ENCODE results near the gene IGF2BP2.

The IGF2BP2 gene

GRCh38 chr3:185732782-185733181 is 92.1 kb downstream of the IGF2BP2 start:
- no peak for DNase-seq

- no peak for DNase-seq
Observed at GRCh38 chr3:185730550-185730949, 94.3 kb downstream of the IGF2BP2 start.

- DNase-seq = no peak
Observed at GRCh38 chr3:185729337-185730055, 95.3 kb downstream of the IGF2BP2 start.

- no peak for DNase-seq
Observed at GRCh38 chr3:185728630-185729336, 96.1 kb downstream of the IGF2BP2 start.

- no peak for DNase-seq
Observed at GRCh38 chr3:185727873-185728272, 97.0 kb downstream of the IGF2BP2 start.

- DNase-seq = no peak
Observed at GRCh38 chr3:185726254-185726967, 98.4 kb downstream of the IGF2BP2 start.

GRCh38 chr3:185724761-185725160 is 100.1 kb downstream of the IGF2BP2 start:
- DNase-seq = no peak

GRCh38 chr3:185724251-185724650 is 100.6 kb downstream of the IGF2BP2 start:
- DNase-seq = no peak

GRCh38 chr3:185722881-185723280 is 102.0 kb downstream of the IGF2BP2 start:
- no peak for DNase-seq

GRCh38 chr3:185721970-185722369 is 102.9 kb downstream of the IGF2BP2 start:
- DNase-seq = no peak

- DNase-seq = no peak
Observed at GRCh38 chr3:185720326-185720725, 104.5 kb downstream of the IGF2BP2 start.

GRCh38 chr3:185718736-185719593 is 105.9 kb downstream of the IGF2BP2 start:
- DNase-seq = no peak

GRCh38 chr3:185717627-185718402 is 107.0 kb downstream of the IGF2BP2 start:
- no peak for DNase-seq

- no peak for DNase-seq
Observed at GRCh38 chr3:185717121-185717520, 107.7 kb downstream of the IGF2BP2 start.

GRCh38 chr3:185716436-185717108 is 108.3 kb downstream of the IGF2BP2 start:
- DNase-seq = no peak

GRCh38 chr3:185715091-185715490 is 109.8 kb downstream of the IGF2BP2 start:
- DNase-seq = no peak

GRCh38 chr3:185714085-185714484 is 110.8 kb downstream of the IGF2BP2 start:
- no peak for DNase-seq

- no peak for DNase-seq
Observed at GRCh38 chr3:185713015-185713414, 111.8 kb downstream of the IGF2BP2 start.

- DNase-seq = no peak
Observed at GRCh38 chr3:185712337-185712736, 112.5 kb downstream of the IGF2BP2 start.

- no peak for DNase-seq
Observed at GRCh38 chr3:185711255-185711870, 113.5 kb downstream of the IGF2BP2 start.

Measured in retina (tissue), 1 donor.